Measurements from ENCODE around the gene SAPCD1. TPM values are rescaled to one million over a fixed set of nuclear protein-coding genes. Genes with fewer than 3 reads are reported as not detected.

SAPCD1 gene
- total RNA-seq, 3 donors from 2014 or later: 1.6 to 2.0 TPM; not detected in 1

DNA sequence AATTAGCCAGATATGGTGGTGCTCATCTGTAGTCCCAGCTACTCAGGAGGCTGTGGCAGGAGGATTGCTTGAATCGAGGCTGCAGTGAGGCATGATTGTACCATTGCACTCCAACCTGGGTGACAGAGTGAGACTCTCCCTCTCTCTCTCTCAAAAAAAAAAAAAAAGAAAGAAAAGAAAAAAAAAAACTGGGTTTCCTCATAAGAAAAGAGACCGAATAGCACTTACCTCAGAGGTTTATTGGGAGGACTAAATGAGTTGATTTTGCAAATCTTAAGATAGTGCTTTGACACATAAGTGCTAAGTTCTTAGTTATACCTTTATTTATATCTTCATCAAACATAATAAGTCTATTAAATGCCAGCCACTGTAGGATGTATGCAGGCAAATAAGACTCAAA lies 8.4 kb downstream of the SAPCD1 start:
- no peak for TF ChIP-seq POLR2AphosphoS5 (IDR thresholded peaks at IDR 0.05)
- TF ChIP-seq POLR2A (IDR thresholded peaks at IDR 0.05): no peak
- TF ChIP-seq, protein P1, sequence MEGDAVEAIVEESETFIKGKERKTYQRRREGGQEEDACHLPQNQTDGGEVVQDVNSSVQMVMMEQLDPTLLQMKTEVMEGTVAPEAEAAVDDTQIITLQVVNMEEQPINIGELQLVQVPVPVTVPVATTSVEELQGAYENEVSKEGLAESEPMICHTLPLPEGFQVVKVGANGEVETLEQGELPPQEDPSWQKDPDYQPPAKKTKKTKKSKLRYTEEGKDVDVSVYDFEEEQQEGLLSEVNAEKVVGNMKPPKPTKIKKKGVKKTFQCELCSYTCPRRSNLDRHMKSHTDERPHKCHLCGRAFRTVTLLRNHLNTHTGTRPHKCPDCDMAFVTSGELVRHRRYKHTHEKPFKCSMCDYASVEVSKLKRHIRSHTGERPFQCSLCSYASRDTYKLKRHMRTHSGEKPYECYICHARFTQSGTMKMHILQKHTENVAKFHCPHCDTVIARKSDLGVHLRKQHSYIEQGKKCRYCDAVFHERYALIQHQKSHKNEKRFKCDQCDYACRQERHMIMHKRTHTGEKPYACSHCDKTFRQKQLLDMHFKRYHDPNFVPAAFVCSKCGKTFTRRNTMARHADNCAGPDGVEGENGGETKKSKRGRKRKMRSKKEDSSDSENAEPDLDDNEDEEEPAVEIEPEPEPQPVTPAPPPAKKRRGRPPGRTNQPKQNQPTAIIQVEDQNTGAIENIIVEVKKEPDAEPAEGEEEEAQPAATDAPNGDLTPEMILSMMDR (IDR thresholded peaks at IDR 0.05): no peak
- intact Hi-C loops (cut with DNase I; ENCODE audit: low total_unique reads): no loop called here
- no peak overlapping the region for H3K4me3 ChIP-seq
- H3K27ac ChIP-seq: no peak overlapping the region
- H3K4me1 ChIP-seq: no peaks in the 10 kb centered on the region
- H3K36me3 ChIP-seq: no peaks in the 10 kb centered on the region
- H3K27me3 ChIP-seq: no peaks in the 10 kb centered on the region
- no peaks in the 10 kb centered on the region for H3K9me3 ChIP-seq
- no peak for DNase-seq (ENCODE audit: low spot score in 2 of 2)

DNA sequence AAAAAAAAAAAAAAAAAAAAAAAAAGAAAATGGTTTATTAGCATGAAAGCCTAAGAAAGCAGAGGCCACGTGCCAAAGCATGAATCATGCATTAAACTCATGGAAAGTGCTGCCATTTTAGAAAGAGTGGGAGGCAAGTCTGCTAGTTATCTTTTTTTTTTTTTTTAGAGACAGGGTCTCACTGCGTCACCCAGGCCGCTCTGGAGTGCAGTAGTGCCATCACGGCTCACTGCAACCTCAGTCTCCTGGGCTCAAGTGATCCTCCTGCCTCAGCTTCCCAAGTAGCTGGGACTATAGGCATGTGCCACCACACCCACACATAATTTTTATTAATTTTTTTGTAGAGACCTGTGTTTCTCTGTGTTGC lies 9.5 kb downstream of the SAPCD1 start:
- intact Hi-C loops (cut with DNase I; ENCODE audit: low total_unique reads): no loop called here
- H3K4me3 ChIP-seq: no peak overlapping the region
- H3K9me3 ChIP-seq: no peaks in the 10 kb centered on the region
- H3K4me1 ChIP-seq: peaks cover 4 to 6% of the 10 kb centered on the region in 2 donors
- H3K27ac ChIP-seq: no peak overlapping the region
- no peaks in the 10 kb centered on the region for H3K36me3 ChIP-seq
- DNase-seq (ENCODE audit: low spot score in 2 of 2): no peak
- no peak for TF ChIP-seq POLR2AphosphoS5 (IDR thresholded peaks at IDR 0.05)
- TF ChIP-seq POLR2A (IDR thresholded peaks at IDR 0.05): no peak
- TF ChIP-seq, protein P1 (IDR thresholded peaks at IDR 0.05): no peak
- no peaks in the 10 kb centered on the region for H3K27me3 ChIP-seq

DNA sequence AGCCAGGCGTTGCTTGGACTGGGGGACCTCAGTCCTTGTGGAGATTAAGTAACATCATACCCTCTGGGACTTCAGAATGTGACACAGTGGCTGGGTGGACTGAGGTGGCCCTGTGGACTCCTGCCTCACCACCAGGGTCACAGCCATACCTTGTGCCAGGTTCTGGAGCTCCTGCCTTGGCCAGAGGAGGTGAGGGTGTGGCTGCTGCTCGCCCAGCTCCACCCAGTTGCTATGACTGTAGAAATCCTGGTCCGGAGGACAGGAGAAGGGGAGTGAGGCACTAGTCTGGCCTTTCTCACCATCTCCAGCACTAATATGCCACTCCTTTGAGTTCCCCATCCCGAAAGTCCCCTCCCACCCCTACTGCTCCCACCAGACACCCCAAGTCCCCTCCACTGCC lies 12.7 kb downstream of the SAPCD1 start:
- H3K27ac ChIP-seq: no peak overlapping the region
- TF ChIP-seq POLR2AphosphoS5 (IDR thresholded peaks at IDR 0.05) (no peak), POLR2A (IDR thresholded peaks at IDR 0.05) (no peak)
- TF ChIP-seq, protein P1 (IDR thresholded peaks at IDR 0.05): no peak

DNA sequence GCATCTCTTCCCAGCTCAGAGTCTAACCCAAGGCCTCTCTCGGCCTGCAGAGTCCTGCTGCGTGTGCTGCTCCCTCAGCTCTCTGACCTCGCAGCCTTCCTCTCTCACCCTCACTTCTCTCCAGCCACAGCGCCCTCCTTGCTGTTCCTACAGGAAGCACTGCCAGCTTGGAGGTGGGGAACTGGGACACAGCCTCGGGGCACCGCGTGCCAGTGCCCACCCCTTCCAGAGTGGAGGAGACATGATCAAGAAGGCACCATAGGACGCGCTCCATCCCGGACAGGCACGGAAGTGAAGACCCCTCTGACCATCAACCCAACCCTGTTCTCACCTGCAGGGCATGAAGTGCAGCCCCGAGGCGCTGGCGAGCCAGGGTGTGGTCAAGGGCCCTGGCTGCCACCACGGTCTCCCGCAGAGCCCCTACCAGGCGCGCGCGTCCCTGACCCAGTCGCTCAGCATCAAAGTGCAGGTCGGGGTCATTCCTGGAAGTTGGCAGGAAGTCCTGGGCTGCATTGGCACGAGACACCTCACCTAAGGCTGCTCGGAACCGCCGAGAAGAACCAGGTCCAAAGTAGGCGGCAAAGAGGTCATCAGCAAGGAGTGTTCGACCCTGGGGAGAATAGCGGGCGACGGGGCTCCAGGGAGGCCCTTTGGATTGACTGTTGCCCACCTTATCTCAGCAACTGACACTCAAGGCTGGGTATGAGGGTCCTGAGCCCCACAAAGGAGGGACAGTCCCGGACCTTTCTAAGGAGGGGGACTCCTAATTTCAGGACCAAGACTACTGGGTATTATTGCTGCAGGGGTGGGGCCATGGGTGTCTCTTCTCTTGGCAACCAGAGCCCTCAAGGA lies 13.4 kb downstream of the SAPCD1 start:
- Histone ChIP-seq H3K36me3 (no peaks in the 10 kb centered on the region), H3K27me3 (no peaks in the 10 kb centered on the region), H3K4me3 (no peak overlapping the region), H3K4me1 (peaks cover 6 to 8% of the 10 kb centered on the region in 2 donors), H3K27ac (no peak overlapping the region), H3K9me3 (no peaks in the 10 kb centered on the region)
- intact Hi-C loops (cut with DNase I; ENCODE audit: low total_unique reads): no loop called here
- TF ChIP-seq POLR2A (IDR thresholded peaks at IDR 0.05) (no peak), POLR2AphosphoS5 (IDR thresholded peaks at IDR 0.05) (no peak)
- TF ChIP-seq, protein P1 (IDR thresholded peaks at IDR 0.05): no peak
- no peak for DNase-seq (ENCODE audit: low spot score in 2 of 2)

More for the DNA sequence above, 12.7 kb downstream of the SAPCD1 start:
- H3K4me3 ChIP-seq: no peak overlapping the region
- H3K4me1 ChIP-seq: peaks cover 6 to 8% of the 10 kb centered on the region in 2 donors
- H3K27me3 ChIP-seq: no peaks in the 10 kb centered on the region
- no peaks in the 10 kb centered on the region for H3K9me3 ChIP-seq
- no peak for DNase-seq (ENCODE audit: low spot score in 2 of 2)
- intact Hi-C loops (cut with DNase I; ENCODE audit: low total_unique reads): no loop called here
- H3K36me3 ChIP-seq: no peaks in the 10 kb centered on the region

DNA sequence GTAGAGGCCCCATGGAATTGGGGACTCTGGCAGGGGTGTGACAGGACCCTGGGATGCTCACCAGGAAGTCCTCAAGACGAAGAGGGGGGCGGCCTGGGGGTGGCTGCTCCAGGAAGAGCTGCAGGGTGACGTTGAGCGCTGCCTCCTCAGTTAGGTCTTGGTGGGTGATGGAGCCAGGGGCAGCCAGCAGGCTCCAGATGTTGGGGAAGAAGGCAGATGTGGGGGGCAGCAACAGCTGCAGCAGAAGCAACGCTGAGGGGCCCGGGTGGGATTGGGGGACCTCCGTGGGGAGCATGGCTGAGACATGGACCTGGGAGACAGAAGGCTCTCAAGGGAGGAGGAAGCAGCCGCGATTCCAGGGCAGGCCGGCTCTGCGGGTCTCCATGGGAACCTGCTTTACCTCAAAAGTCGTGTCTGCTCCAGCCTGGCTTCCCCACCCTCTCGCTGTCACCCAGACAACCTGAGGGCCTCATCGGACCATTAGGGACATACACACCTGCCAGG lies 14.1 kb downstream of the SAPCD1 start:
- H3K9me3 ChIP-seq: no peaks in the 10 kb centered on the region
- no peak for DNase-seq (ENCODE audit: low spot score in 2 of 2)

More for the DNA sequence above, 14.1 kb downstream of the SAPCD1 start:
- Histone ChIP-seq H3K27me3 (no peaks in the 10 kb centered on the region), H3K4me3 (peak overlapping the region in 2 of 3 donors; percentile 22 to 52), H3K36me3 (no peaks in the 10 kb centered on the region), H3K27ac (peak overlapping the region; percentile 71 to 80), H3K4me1 (peaks cover 6 to 8% of the 10 kb centered on the region in 2 donors)
- intact Hi-C loops (cut with DNase I; ENCODE audit: low total_unique reads): no loop called here
- TF ChIP-seq, protein P1 (IDR thresholded peaks at IDR 0.05): no peak
- TF ChIP-seq POLR2AphosphoS5 (IDR thresholded peaks at IDR 0.05) (no peak), POLR2A (IDR thresholded peaks at IDR 0.05) (no peak)
